IPS DF 6.9 (cell line): ENCODE measurements around the gene DLGAP5.

Source experiments
- DNase-seq: peaks from one replicate; pipeline ENCODE4 v3.0.0-alpha.2; 2013; ENCODE audit warnings: low read depth, low spot score
- H3K27ac ChIP-seq: one replicate; pipeline ENCODE4 v1.5.1; 2013; ENCODE audit warnings: low read length, control low read depth
- H3K27me3 ChIP-seq: 2 replicates; pipeline ENCODE4 v1.6.1; 2013; ENCODE audit warnings: mild to moderate bottlenecking, low read length; ENCODE audit not compliant: control insufficient read depth, insufficient read depth
- H3K36me3 ChIP-seq: 2 replicates; pipeline ENCODE4 v1.6.1; 2013; ENCODE audit warnings: low read length; ENCODE audit not compliant: control insufficient read depth, insufficient read depth
- H3K4me1 ChIP-seq: 2 replicates; pipeline ENCODE4 v1.6.1; 2013; ENCODE audit warnings: low read length; ENCODE audit not compliant: control insufficient read depth, insufficient read depth
- H3K4me3 ChIP-seq: 2 replicates; pipeline ENCODE4 v1.5.1; 2013; ENCODE audit warnings: mild to moderate bottlenecking, low read length
- H3K9me3 ChIP-seq: 2 replicates; pipeline ENCODE4 v1.6.1; 2013; ENCODE audit warnings: low read length, inconsistent platforms; ENCODE audit not compliant: control insufficient read depth, insufficient read depth
- WGBS: extraction: QIAGEN DNeasy Blood & Tissue Kit; methylation state at CpG from one replicate; pipeline ENCODE4 v1.1.7; 2013; ENCODE audit warnings: mixed read lengths, missing lambda C conversion rate; ENCODE audit not compliant: insufficient read length, insufficient coverage; 5-methylcytosine and 5-hydroxymethylcytosine counted together

Gene DLGAP5

DNA sequence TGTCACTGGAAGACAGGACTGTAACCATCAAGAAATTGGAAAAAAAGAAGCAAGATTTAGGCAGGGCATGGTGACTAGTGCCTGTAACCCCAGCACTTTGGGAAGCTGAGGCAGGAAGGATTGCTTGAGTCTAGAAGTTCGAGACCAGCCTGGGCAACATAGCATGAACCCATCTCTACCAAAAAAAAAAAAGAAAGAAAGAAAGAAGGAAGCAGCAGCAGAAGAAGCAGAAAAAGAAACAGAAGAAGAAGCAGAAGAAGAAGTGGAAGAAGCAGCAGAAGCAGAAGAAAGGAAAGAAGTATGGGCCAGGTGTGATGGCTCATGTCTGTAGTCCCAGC lies 92.9 kb downstream of the DLGAP5 start:
- no peak overlapping the region for H3K4me3 ChIP-seq
- H3K9me3 ChIP-seq, result no peaks in the 10 kb centered on the region
- WGBS, result no CpG with 5 or more reads among the region's 1 CpG
- H3K4me1 ChIP-seq, result peaks cover 6% of the 10 kb centered on the region
- DNase-seq, result no peak
- no peak overlapping the region for H3K27ac ChIP-seq
- H3K36me3 ChIP-seq, result no peaks in the 10 kb centered on the region
- H3K27me3 ChIP-seq, result no peaks in the 10 kb centered on the region
